NCI-H2107 treated with DMSO at 0.1 percent for 48 hours (cell line): ENCODE data around the gene RNF212B.

ENCODE experiments used
- DNase-seq: peaks from one replicate; lab custom pipeline; 2025; ENCODE audit not compliant: unreplicated experiment; lab: John Stamatoyannopoulos, UW

Gene RNF212B

GRCh38 chr14:23294734-23295561 is 57.2 kb downstream of the RNF212B start:
- peak; percentile 77 for DNase-seq

GRCh38 chr14:23296012-23296777 is 58.5 kb downstream of the RNF212B start:
- no peak for DNase-seq

GRCh38 chr14:23297096-23297495 is 59.4 kb downstream of the RNF212B start:
- DNase-seq: no peak

DNA sequence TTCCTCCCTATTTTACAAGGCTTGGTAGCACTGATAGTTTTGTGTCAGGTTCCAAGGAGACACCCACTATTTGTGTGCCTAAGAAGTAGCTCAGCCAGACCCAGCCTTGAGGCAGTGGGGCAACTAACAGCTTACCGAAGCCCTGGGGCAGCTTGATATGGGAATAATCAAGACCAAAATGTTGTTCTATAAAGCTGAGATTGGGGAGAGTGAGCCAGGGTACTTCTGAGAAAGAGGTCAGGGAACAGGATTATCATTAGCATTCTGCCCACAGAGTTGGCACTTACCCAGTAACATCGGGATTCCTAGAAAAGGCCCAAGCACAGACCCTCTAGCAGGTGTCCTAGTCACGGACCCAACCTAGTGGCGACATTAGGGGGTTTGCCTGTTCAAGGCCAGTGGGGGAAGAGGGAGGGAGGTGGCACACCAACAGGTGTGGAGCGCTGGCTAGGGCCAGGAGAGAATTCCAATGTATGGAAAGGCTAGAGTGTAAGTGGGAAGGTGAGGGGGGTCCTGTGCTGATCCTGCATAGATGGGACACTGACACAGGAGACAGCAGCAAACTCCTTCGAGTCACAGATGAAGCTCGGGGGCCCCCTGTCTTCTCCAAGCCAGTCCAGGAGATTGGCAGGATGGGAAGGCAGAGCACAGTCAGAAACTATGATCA is 60.0 kb downstream of the RNF212B start:
- DNase-seq: no peak

- peak; percentile 13 for DNase-seq
These were observed 61.6 kb downstream of the RNF212B start for GRCh38 chr14:23299211-23299957.

DNA sequence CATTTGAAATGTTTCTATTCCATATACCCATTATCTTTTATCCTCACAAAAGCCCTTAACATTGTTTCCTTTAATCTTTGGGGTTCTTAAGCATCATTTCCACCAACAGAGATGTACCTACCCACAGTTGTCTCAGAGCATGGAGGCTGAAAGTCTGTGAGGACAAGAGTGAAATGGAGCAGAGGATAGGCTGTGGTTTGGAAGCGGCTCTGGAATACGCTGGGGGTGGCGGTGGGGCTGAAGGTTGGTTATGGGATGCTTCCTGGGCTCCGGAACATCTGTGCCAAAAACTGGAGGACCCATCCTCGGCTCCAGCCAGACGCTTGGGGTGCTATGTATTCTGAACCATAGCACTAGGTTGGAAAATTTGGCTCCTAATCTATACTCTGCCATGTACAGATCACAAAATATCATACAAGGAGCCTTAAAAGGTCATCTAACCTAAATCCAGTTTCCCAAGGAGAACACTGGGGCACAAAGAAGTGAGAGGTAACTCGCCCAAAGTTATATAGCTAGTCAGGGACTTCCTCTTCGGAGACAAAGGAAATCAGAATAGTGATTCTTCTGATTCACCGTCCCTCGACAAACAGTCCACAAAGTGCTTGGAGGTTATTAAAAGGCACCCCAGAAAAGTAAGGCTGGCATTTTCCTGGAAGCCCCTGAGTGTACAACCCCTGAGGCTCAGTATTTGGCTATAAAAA is 62.4 kb downstream of the RNF212B start:
- no peak for DNase-seq

GRCh38 chr14:23300687-23301223 is 63.0 kb downstream of the RNF212B start:
- DNase-seq: no peak

DNA sequence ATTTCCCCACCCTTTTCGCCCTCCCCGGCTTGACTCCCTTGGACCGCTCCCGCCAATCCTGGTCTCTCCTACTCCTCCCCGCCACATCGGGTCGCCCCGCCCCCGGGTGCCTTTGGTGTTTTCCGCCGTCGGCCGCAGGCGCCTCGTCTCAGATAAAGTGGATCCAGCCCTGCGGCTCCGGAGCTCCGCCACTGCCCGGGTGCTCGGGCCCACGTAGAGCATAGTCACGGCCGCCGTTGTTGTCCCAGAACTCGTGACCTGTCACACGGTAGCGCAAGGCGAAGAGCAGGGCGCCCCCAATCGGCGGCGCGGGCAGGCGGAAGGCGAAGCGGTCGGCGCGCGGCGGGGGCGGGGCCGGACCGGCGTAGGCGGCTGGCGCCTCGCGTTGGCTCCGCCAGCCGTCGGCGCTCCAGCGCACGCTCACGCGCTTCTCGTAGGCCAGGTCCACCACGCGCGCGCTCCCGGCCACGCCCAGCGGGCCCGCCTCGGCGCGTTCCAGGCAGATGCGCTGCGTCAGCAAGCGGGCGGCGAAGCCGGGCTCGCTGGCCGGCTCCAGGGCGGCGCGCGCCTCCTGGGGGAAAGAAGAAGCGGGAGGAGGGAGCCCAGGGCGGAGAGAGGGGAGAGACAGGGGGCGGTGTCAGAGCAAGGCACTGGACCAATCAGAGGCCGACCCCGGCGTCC is 63.7 kb downstream of the RNF212B start:
- peak; percentile 99 for DNase-seq

DNA sequence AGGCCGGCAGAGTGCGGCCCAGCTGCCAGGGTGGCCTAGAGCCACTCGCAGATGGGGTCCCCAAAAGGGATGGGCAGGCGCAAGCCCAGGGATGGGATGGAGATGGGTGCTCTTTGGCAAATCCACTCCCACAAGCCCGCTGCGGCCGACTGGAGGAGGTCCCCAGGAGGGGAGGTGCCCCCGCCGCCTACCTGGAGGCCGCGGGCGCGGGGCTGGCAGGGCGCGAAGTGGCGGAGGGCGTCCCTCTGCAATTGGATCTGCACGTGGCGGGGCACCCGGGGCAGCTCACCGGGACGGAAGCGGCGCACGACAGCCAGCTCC is 64.2 kb downstream of the RNF212B start:
- DNase-seq: no peak

DNA sequence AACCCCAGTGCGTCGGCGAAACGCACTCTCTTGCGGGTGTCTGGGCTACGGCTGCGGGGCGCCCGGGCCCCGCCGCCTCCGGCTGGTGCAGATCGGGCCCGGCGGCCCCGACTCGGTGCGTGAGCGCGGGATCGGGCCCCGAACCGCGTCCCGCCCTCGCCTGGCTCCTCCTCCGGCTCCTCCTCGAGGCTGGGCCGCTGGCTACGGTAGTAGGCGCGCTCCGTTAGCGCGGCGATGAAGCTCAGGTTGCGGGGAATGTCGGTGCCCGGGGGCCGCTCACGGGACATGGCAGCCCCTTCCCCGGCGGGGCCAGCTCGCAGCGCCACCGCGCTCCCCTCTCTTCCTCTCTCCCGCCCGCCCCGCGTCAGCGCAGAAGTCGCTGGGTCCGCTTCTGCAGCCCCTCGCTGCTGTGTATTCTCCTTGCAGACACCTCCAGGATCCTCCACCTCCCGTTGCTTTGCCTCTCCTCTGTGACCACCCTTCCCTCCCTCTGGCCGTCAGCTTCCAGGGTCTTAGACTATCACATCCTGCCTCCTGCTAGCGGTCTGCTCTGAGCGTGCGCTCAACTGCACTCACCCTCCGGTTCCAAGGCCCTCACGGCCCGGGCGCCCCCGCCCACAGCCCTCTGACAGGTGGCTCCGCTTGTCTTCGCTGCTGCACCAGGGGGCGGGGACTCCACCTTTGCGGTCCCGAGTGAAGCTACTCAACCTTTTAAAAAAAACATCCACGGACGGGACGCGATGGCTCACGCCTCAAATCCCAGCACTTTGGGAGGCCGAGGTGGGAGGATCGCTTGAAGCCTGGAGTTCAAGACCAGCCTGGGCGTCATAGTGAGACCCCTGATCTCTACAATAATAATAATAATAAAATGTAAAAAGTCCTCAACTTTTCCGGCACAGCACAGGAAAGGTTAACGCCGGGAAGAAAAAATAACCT is 64.8 kb downstream of the RNF212B start, which contains the start of gene PPP1R3E:
Gene PPP1R3E, minus strand, starts transcription at position 570 of the 936 bp plus-strand sequence. Its CDS starts 283 bp downstream, at position 287.
- peak; percentile 71 for DNase-seq

DNA sequence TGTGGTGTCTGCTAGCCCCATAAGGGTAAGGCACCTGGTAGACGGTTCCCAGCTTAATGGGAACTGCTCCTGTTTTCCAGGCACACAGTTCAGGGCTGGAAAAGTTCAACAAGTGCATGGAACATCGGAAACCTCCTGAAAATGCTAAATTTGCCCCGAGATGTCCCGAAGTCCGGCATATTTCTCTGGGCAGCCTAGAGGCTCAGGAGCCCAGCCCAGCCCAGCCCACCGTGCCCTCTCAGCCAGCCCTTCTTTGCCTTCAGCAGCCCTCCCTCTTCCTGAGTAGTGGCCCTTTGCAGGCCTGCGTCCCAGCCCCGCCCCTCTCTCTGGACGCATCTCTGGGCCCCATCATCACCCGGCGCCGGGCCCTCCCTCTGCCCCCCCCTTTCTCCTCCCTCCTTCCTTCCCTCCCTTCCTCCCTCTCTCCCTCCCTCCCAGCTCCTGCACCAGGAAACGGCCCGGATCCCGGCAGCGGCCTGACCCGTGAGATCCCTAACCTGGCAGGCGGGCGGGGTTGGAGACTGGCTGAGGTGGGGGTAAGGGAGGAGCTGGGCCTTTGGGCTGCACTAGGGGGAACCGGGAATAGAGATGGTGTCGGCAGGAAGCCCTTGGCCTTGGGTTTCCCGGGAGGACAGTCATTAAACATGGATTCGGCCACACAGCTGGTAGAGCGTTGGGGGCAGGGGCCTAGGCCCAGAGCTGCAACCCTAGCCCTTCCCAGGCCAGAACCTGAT is 68.8 kb downstream of the RNF212B start, which contains the start of gene BCL2L2:
Gene BCL2L2, plus strand, starts transcription at position 422 of the 734 bp plus-strand sequence. CDS start 935 bp downstream, outside the sequence.
- peak; percentile 93 for DNase-seq

DNA sequence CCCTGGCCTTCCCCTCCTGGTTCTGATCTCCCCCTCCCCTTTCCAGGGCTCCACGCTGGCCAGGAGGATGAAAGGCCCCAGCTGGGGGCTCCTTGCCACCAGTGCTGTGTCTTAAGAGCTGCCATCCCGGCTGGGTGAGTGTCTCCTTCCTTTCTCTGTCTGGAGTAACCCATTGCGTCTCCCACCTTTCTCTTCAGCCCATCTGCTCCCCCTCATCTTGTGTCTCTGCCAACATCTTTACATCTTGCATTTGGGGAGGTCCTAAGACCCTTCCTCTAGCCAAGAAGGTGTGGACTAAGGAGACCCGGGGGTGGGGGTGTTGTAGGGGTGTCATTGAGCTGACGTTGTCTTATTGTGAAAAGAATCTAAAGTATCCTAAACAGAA is 69.4 kb downstream of the RNF212B start:
- DNase-seq: no peak

DNA sequence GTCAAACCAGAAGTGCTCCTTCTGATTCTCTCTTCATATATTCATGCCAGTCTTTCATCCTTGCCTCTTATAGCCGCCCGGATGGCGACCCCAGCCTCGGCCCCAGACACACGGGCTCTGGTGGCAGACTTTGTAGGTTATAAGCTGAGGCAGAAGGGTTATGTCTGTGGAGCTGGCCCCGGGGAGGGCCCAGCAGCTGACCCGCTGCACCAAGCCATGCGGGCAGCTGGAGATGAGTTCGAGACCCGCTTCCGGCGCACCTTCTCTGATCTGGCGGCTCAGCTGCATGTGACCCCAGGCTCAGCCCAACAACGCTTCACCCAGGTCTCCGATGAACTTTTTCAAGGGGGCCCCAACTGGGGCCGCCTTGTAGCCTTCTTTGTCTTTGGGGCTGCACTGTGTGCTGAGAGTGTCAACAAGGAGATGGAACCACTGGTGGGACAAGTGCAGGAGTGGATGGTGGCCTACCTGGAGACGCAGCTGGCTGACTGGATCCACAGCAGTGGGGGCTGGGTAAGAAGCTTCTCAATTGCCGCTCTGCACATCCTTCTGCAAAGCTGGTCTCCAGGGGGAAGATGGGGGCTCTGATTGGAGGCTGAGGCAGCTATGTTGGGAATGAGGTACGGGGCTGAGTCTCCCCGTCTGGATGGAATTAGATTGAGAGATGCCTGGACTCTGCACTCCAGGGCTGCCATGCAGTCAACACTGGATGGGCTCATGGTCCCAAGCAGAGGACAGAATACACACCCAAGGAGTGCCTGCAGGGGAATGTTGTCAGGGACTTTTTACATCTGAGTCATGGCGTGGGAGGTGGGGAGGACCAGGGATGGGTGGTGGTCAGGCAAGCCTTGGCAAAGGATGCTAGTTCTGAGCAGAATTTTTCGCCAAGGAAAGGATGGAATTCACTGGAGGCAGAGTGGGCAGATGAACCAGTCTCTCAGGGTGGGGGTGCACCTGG is 70.2 kb downstream of the RNF212B start:
- DNase-seq: no peak

DNA sequence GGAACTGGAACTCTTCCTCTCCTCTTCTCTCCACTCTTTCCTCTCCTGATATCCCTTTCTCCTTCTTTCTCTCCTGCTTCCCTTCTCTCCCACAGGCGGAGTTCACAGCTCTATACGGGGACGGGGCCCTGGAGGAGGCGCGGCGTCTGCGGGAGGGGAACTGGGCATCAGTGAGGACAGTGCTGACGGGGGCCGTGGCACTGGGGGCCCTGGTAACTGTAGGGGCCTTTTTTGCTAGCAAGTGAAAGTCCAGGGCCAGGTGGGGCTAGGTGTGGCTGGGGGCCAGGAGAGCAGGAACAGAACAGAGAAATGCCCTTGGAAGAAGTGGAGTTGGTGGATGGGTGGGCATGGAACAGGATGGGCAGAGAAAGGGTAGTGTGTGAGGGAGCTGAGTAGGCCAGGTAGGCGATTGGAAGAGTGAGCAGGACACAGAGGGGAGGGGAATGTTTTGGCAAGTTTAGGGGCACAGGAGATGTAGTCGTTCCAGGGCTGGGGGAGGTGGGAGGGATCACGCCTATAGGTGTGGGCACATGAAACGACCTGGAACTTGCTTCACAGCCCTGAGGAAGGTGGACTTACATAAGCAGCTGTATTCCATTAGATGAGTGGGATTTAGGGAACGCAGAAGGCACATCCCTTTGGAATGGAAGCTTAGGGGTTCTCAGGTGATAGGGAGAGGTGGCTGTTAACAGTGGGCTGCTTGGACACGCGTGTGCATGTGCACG is 71.1 kb downstream of the RNF212B start:
- no peak for DNase-seq

DNA sequence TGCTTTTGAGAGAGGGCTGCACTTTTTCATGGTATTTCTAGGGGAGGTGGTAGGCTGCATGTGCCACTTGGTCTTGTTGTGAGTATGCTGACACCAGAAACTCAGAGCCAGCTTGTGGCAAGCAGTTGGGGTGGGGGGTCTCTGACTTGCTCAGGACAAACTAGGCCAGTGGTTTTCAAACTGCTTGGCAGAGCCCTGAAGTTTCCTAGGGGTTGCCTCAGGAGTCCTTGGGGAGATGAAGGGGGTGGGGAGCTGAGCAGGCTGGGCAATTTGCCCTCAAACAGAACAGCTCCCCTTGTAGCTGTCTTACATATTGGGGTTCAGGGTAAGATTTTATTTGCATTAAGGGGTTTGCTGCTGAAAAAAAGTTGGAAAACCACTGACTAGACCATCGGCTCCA is 72.8 kb downstream of the RNF212B start:
- DNase-seq: no peak

DNA sequence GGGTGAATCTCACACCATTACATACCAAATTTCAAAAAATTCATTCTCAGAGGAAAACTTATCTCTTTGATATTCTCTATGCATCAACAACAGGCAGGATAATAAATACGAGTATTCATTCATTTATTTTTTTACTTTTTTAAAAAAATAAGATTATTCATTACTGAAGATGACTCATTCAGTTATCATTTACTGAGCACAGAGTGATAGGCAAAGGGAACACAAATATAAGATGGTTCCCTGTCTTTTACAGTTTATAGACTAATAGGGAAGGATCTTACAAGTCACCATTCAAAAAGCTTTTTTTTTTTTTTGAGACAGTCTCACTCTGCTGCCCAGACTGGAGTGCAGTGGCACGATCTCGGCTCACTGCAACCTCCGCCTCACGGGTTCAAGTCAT is 78.6 kb downstream of the RNF212B start:
- no peak for DNase-seq
